ENCODE data around the gene FYB2.

FYB2 gene

GRCh38 chr1:56797065-56797685 is 22.0 kb downstream of the FYB2 start:
- Histone ChIP-seq H3K4me2 (ENCODE audit: low read depth, low read length) (no peak overlapping the region), H3K27ac (ENCODE audit: low read length) (no peak overlapping the region), H3K9me2 (replicated peaks; ENCODE audit: insufficient read depth, low read length) (no peaks in the 10 kb centered on the region), H3K9ac (ENCODE audit: low read length) (no peak overlapping the region), H3K27me3 (replicated peaks; ENCODE audit: insufficient read depth, low read length) (no peaks in the 10 kb centered on the region), H4K20me1 (ENCODE audit: insufficient read depth, low read length) (no peaks in the 10 kb centered on the region), H2AFZ (ENCODE audit: low read length) (no peak overlapping the region), H3K9me3 (replicated peaks; ENCODE audit: insufficient read depth, low read length) (no peaks in the 10 kb centered on the region), H3K4me1 (ENCODE audit: low read length) (no peaks in the 10 kb centered on the region), H3F3A (ENCODE audit: insufficient read depth, low read length) (no peaks in the 10 kb centered on the region), H3K79me2 (ENCODE audit: low read length) (no peaks in the 10 kb centered on the region), H3K4me3 (ENCODE audit: low read length) (no peak overlapping the region), H3K36me3 (replicated peaks; ENCODE audit: insufficient read depth, low read length) (no peaks in the 10 kb centered on the region)
- no peak for DNase-seq
- no peak for TF ChIP-seq EZH2 (optimal IDR thresholded peaks at IDR 0.05; ENCODE audit: low read depth, low read length)
- TF ChIP-seq EZH2phosphoT487 (IDR thresholded peaks at IDR 0.05; ENCODE audit: low read length), result no peak
- TF ChIP-seq, protein P1, sequence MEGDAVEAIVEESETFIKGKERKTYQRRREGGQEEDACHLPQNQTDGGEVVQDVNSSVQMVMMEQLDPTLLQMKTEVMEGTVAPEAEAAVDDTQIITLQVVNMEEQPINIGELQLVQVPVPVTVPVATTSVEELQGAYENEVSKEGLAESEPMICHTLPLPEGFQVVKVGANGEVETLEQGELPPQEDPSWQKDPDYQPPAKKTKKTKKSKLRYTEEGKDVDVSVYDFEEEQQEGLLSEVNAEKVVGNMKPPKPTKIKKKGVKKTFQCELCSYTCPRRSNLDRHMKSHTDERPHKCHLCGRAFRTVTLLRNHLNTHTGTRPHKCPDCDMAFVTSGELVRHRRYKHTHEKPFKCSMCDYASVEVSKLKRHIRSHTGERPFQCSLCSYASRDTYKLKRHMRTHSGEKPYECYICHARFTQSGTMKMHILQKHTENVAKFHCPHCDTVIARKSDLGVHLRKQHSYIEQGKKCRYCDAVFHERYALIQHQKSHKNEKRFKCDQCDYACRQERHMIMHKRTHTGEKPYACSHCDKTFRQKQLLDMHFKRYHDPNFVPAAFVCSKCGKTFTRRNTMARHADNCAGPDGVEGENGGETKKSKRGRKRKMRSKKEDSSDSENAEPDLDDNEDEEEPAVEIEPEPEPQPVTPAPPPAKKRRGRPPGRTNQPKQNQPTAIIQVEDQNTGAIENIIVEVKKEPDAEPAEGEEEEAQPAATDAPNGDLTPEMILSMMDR (IDR thresholded peaks at IDR 0.05; ENCODE audit: low read length), result no peak

DNA sequence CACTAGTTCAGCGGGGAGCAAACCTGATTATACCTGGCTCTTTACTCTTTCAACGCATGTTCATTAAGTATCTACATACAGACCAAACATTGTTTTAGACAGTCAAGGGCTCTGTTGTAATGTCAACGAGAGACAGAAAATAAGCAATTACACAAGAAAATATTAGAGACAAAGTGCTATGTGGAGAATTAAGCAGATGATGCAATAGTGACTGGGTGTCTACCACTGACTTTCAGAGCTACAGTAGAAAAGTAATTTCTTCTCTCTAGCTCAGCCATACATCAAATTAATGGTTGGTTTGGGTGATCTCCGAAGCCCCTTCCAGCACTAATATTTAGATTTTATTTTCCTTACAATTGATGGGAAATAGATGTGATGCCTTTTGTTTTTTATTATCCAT is 23.3 kb downstream of the FYB2 start:
- H3K36me3 ChIP-seq (replicated peaks; ENCODE audit: insufficient read depth, low read length), result no peaks in the 10 kb centered on the region
- no peaks in the 10 kb centered on the region for H3F3A ChIP-seq (ENCODE audit: insufficient read depth, low read length)
- no peak overlapping the region for H3K4me3 ChIP-seq (ENCODE audit: low read length)
- no peak overlapping the region for H3K4me2 ChIP-seq (ENCODE audit: low read depth, low read length)
- no peak overlapping the region for H3K9ac ChIP-seq (ENCODE audit: low read length)
- H3K9me2 ChIP-seq (replicated peaks; ENCODE audit: insufficient read depth, low read length), result no peaks in the 10 kb centered on the region
- DNase-seq, result no peak
- no peaks in the 10 kb centered on the region for H3K4me1 ChIP-seq (ENCODE audit: low read length)
- no peak overlapping the region for H2AFZ ChIP-seq (ENCODE audit: low read length)
- no peaks in the 10 kb centered on the region for H3K79me2 ChIP-seq (ENCODE audit: low read length)
- no peaks in the 10 kb centered on the region for H4K20me1 ChIP-seq (ENCODE audit: insufficient read depth, low read length)
- no peaks in the 10 kb centered on the region for H3K27me3 ChIP-seq (replicated peaks; ENCODE audit: insufficient read depth, low read length)
- no peak for TF ChIP-seq EZH2phosphoT487 (IDR thresholded peaks at IDR 0.05; ENCODE audit: low read length)
- H3K9me3 ChIP-seq (replicated peaks; ENCODE audit: insufficient read depth, low read length), result no peaks in the 10 kb centered on the region
- H3K27ac ChIP-seq (ENCODE audit: low read length), result no peak overlapping the region

DNA sequence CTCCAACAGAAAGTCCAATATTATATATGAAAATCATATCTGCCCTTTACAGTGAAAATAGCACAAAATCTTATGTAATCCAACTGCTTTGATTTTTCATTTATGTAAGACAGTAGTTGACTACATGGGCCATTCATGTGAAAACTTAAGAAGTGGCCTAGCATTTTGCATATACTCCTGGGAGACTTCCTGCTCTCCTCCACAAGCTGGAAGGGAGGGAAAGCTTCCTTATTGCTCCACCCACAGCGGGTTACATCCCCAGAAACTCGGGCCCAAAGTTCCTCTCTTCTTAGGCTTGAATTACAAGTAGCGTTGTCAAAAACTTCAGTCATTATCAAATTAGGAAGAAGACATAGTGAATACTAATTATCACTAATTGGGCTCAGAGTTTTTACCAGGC is 29.2 kb downstream of the FYB2 start:
- no peaks in the 10 kb centered on the region for H3F3A ChIP-seq (ENCODE audit: insufficient read depth, low read length)
- no peaks in the 10 kb centered on the region for H3K9me2 ChIP-seq (replicated peaks; ENCODE audit: insufficient read depth, low read length)
- H2AFZ ChIP-seq (ENCODE audit: low read length), result no peak overlapping the region
- H3K27me3 ChIP-seq (replicated peaks; ENCODE audit: insufficient read depth, low read length), result no peaks in the 10 kb centered on the region
- H3K27ac ChIP-seq (ENCODE audit: low read length), result no peak overlapping the region
- no peak overlapping the region for H3K4me3 ChIP-seq (ENCODE audit: low read length)
- DNase-seq, result no peak
- H3K9me3 ChIP-seq (replicated peaks; ENCODE audit: insufficient read depth, low read length), result no peaks in the 10 kb centered on the region
- TF ChIP-seq EZH2 (optimal IDR thresholded peaks at IDR 0.05; ENCODE audit: low read depth, low read length) (no peak), EZH2phosphoT487 (IDR thresholded peaks at IDR 0.05; ENCODE audit: low read length) (no peak)
- TF ChIP-seq, protein P1 (IDR thresholded peaks at IDR 0.05; ENCODE audit: low read length), result no peak
- H3K4me2 ChIP-seq (ENCODE audit: low read depth, low read length), result no peak overlapping the region
- no peak overlapping the region for H3K9ac ChIP-seq (ENCODE audit: low read length)
- no peaks in the 10 kb centered on the region for H3K79me2 ChIP-seq (ENCODE audit: low read length)
- H3K36me3 ChIP-seq (replicated peaks; ENCODE audit: insufficient read depth, low read length), result no peaks in the 10 kb centered on the region
- no peaks in the 10 kb centered on the region for H4K20me1 ChIP-seq (ENCODE audit: insufficient read depth, low read length)
- no peaks in the 10 kb centered on the region for H3K4me1 ChIP-seq (ENCODE audit: low read length)

- H3K27ac ChIP-seq (ENCODE audit: low read length), result no peak overlapping the region
- H3K79me2 ChIP-seq (ENCODE audit: low read length), result no peaks in the 10 kb centered on the region
- no peaks in the 10 kb centered on the region for H3F3A ChIP-seq (ENCODE audit: insufficient read depth, low read length)
- no peaks in the 10 kb centered on the region for H3K4me1 ChIP-seq (ENCODE audit: low read length)
- H4K20me1 ChIP-seq (ENCODE audit: insufficient read depth, low read length), result no peaks in the 10 kb centered on the region
- no peaks in the 10 kb centered on the region for H3K9me3 ChIP-seq (replicated peaks; ENCODE audit: insufficient read depth, low read length)
- H3K4me2 ChIP-seq (ENCODE audit: low read depth, low read length), result no peak overlapping the region
- no peak overlapping the region for H3K4me3 ChIP-seq (ENCODE audit: low read length)
- DNase-seq, result no peak
- no peaks in the 10 kb centered on the region for H3K36me3 ChIP-seq (replicated peaks; ENCODE audit: insufficient read depth, low read length)
- no peak overlapping the region for H2AFZ ChIP-seq (ENCODE audit: low read length)
- no peaks in the 10 kb centered on the region for H3K9me2 ChIP-seq (replicated peaks; ENCODE audit: insufficient read depth, low read length)
- no peaks in the 10 kb centered on the region for H3K27me3 ChIP-seq (replicated peaks; ENCODE audit: insufficient read depth, low read length)
- no peak overlapping the region for H3K9ac ChIP-seq (ENCODE audit: low read length)
- TF ChIP-seq, protein P1 (IDR thresholded peaks at IDR 0.05; ENCODE audit: low read length), result no peak
- TF ChIP-seq EZH2phosphoT487 (IDR thresholded peaks at IDR 0.05; ENCODE audit: low read length), result no peak
Observed at GRCh38 chr1:56788588-56788987, 30.6 kb downstream of the FYB2 start.

Data from MM.1S (cell line).